DND-41 (cell line): ENCODE data around the gene TLR4.

Experiments
- ATAC-seq: fragments of 200-7000 bp; cut with Tn5 transposase; 3 replicates; pipeline ENCODE4 v1.9.1; 2021; ENCODE audit warnings: low read depth; ENCODE audit not compliant: insufficient read depth
- DNase-seq: peaks from one replicate; pipeline ENCODE4 v3.0.0-alpha.2; 2020
- H2AFZ ChIP-seq: 2 replicates; pipeline ENCODE4 v1.6.0; 2012; ENCODE audit warnings: low read depth, low read length
- H3K27ac ChIP-seq: 2 replicates; pipeline ENCODE4 v1.5.1; 2012; ENCODE audit warnings: low read length, inconsistent platforms
- H3K27me3 ChIP-seq: fragments of 200-600 bp; sonication (generic); 2 replicates; pipeline ENCODE4 v1.6.0; 2012; ENCODE audit warnings: low read length, mild to moderate bottlenecking, inconsistent platforms; ENCODE audit not compliant: insufficient read depth, poor library complexity
- H3K36me3 ChIP-seq: 2 replicates; pipeline ENCODE4 v1.5.1; 2012; ENCODE audit warnings: low read length, inconsistent platforms; ENCODE audit not compliant: insufficient read depth
- H3K4me1 ChIP-seq: 2 replicates; pipeline ENCODE4 v1.5.1; 2012; ENCODE audit warnings: mild to moderate bottlenecking, low read length; ENCODE audit not compliant: insufficient read depth
- H3K4me2 ChIP-seq: 2 replicates; pipeline ENCODE4 v1.6.0; 2012; ENCODE audit warnings: mild to moderate bottlenecking, moderate library complexity, low read length, inconsistent platforms; ENCODE audit not compliant: insufficient read depth
- H3K4me3 ChIP-seq, 2 experiments: fragments of 200-600 bp in 1 of 2; shearing (Covaris generic) in 1 of 2; 2 replicates each; pipeline ENCODE4 v1.5.1; 2012 to 2016; ENCODE audit warnings: inconsistent platforms in 2 of 2, low read length in 2 of 2, mild to moderate bottlenecking in 2 of 2, low read depth in 1 of 2, moderate library complexity in 1 of 2
- H3K79me2 ChIP-seq: 2 replicates; pipeline ENCODE4 v1.6.0; 2012; ENCODE audit warnings: low read length, inconsistent platforms; ENCODE audit not compliant: insufficient read depth
- H3K9ac ChIP-seq: 2 replicates; pipeline ENCODE4 v1.6.0; 2012; ENCODE audit warnings: low read depth, mild to moderate bottlenecking, inconsistent platforms, low read length, moderate library complexity
- H3K9me3 ChIP-seq: 2 replicates; pipeline ENCODE4 v1.5.1; 2012; ENCODE audit warnings: low read length, moderate library complexity, mild to moderate bottlenecking, inconsistent platforms; ENCODE audit not compliant: insufficient read depth, severe bottlenecking
- H4K20me1 ChIP-seq: 2 replicates; pipeline ENCODE4 v1.6.0; 2012; ENCODE audit warnings: low read length; ENCODE audit not compliant: insufficient read depth
- EZH2 ChIP-seq: IDR thresholded peaks from 3 replicates; pipeline ENCODE4 v1.6.1; 2012; ENCODE audit warnings: borderline replicate concordance, low read depth, mild to moderate bottlenecking, moderate library complexity, low read length, inconsistent platforms; ENCODE audit not compliant: severe bottlenecking
- TF ChIP-seq, protein P1 (sequence below): IDR thresholded peaks from 2 replicates; pipeline ENCODE4 v1.5.1; 2012; ENCODE audit warnings: borderline replicate concordance, low read length, moderate library complexity, mild to moderate bottlenecking; ENCODE audit not compliant: poor library complexity, severe bottlenecking; ENCODE audit errors: extremely low read depth

Gene TLR4

DNA sequence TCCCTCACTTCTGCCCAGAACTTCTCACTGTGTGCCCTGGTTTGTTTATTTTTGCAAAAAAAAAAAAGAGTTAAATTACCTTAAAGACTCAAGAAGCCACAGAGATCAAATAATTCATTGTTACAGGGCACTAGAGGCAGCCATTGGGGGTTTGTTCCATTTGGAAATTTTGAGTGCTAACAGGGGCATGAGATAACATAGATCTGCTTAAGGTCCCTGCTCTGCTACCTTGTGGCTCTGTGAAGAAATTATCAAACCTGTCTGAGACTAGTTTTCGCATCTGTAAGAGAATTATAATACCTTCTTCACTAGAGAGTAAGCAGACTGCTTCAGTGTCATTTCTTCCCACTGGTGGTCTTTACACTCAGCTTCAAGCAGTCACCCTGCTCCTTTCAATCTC, 394 bp downstream of the TLR4 start:
- no peak overlapping the region for H3K27ac ChIP-seq
- no peaks in the 10 kb centered on the region for H3K9me3 ChIP-seq
- ATAC-seq = no peak
- no peaks in the 10 kb centered on the region for H3K4me1 ChIP-seq
- H4K20me1 ChIP-seq = no peaks in the 10 kb centered on the region
- TF ChIP-seq, protein P1, sequence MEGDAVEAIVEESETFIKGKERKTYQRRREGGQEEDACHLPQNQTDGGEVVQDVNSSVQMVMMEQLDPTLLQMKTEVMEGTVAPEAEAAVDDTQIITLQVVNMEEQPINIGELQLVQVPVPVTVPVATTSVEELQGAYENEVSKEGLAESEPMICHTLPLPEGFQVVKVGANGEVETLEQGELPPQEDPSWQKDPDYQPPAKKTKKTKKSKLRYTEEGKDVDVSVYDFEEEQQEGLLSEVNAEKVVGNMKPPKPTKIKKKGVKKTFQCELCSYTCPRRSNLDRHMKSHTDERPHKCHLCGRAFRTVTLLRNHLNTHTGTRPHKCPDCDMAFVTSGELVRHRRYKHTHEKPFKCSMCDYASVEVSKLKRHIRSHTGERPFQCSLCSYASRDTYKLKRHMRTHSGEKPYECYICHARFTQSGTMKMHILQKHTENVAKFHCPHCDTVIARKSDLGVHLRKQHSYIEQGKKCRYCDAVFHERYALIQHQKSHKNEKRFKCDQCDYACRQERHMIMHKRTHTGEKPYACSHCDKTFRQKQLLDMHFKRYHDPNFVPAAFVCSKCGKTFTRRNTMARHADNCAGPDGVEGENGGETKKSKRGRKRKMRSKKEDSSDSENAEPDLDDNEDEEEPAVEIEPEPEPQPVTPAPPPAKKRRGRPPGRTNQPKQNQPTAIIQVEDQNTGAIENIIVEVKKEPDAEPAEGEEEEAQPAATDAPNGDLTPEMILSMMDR = no peak
- no peak for TF ChIP-seq EZH2
- H2AFZ ChIP-seq = no peak overlapping the region
- no peaks in the 10 kb centered on the region for H3K27me3 ChIP-seq
- no peak overlapping the region for H3K9ac ChIP-seq
- no peak overlapping the region for H3K4me2 ChIP-seq
- H3K79me2 ChIP-seq = no peaks in the 10 kb centered on the region
- H3K4me3 ChIP-seq = no peak overlapping the region
- no peaks in the 10 kb centered on the region for H3K36me3 ChIP-seq
- no peak for DNase-seq

DNA sequence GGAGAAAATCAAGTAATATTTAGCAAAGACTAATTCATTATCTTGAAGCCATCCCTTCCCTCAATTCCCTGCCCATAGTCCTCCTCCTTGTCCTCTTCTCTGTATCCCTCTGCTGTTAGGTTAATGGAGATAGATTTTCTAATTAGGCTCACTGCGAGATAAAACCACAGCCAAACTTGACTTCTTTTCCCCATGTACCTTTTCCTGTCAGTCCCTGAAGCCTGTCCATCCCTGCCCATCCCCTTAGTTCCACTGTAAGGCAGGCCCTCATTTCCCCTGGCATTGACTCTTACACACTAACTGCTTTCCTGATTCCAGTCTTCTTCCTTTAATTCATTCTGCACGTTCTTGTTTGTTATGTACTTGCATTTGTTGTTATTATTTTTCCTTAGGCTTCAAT, 1.2 kb downstream of the TLR4 start:
- Histone ChIP-seq H3K9me3 (no peaks in the 10 kb centered on the region), H3K27ac (no peak overlapping the region), H4K20me1 (no peaks in the 10 kb centered on the region), H3K79me2 (no peaks in the 10 kb centered on the region), H3K4me2 (no peak overlapping the region), H3K4me3 (no peak overlapping the region), H3K9ac (no peak overlapping the region), H3K36me3 (no peaks in the 10 kb centered on the region), H3K27me3 (no peaks in the 10 kb centered on the region), H3K4me1 (no peaks in the 10 kb centered on the region), H2AFZ (no peak overlapping the region)
- DNase-seq = no peak
- no peak for ATAC-seq
- TF ChIP-seq EZH2 = no peak
- TF ChIP-seq, protein P1 = no peak

DNA sequence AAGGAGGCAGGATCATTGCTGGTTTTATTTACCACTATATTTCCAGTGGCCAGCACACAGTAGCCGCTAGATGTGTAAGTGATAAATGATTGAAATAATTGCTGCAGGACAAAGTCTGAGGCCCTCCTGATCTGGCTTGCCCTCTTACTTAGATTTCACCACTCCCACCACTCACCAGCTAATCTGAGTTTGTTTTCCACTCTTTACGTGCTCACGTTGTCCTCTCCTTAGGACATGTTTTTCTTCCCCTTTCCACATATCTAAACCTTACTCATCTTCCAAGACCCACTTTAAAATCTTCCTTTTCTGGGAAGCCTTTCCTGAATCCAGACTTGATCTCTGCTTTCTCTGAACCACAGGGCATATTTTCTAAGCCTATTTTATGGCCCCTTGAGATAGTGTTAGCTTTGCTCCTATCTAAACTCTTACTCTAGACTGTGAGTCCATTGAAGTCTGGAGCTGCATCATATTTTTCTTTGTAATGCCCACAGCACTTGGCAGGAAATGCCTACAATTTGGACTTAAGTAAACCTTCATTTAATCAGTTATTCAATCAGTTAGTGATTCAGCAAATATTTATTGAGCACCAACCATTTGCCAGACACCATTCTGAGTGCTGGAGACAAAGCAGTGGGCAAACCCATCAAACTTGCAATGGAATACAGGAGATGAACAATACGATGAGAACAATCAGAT, 2.4 kb downstream of the TLR4 start:
- TF ChIP-seq, protein P1 = no peak
- no peak for TF ChIP-seq EZH2
- H3K4me2 ChIP-seq = no peak overlapping the region
- H3K79me2 ChIP-seq = no peaks in the 10 kb centered on the region
- no peak overlapping the region for H3K9ac ChIP-seq
- H3K27ac ChIP-seq = no peak overlapping the region
- H4K20me1 ChIP-seq = no peaks in the 10 kb centered on the region
- no peak overlapping the region for H2AFZ ChIP-seq
- ATAC-seq = no peak
- no peaks in the 10 kb centered on the region for H3K27me3 ChIP-seq
- H3K4me3 ChIP-seq = no peak overlapping the region
- no peak for DNase-seq
- H3K9me3 ChIP-seq = no peaks in the 10 kb centered on the region
- no peaks in the 10 kb centered on the region for H3K36me3 ChIP-seq
- H3K4me1 ChIP-seq = no peaks in the 10 kb centered on the region

DNA sequence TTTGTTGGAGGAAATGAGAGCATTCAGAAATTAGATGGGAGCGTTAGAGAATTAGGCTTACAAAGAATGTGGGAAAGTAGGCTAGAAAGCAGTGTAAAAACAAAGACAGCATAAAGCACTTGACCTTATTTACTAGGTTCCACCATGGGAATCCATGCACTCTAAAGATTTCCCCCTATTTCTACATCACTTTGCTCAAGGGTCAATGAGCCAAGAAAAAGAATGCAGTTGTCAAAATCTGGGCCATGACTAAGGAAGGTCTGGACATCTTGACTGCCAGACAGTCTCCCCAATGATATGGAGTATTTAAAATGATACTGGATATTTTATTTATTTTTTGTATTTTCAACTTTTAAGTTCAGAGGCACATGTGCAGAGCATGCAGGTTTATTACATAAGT, 3.4 kb downstream of the TLR4 start:
- no peak overlapping the region for H2AFZ ChIP-seq
- ATAC-seq (no peak), DNase-seq (no peak)
- H4K20me1 ChIP-seq = no peaks in the 10 kb centered on the region
- TF ChIP-seq, protein P1 = no peak
- no peak for TF ChIP-seq EZH2
- no peaks in the 10 kb centered on the region for H3K9me3 ChIP-seq
- H3K79me2 ChIP-seq = no peaks in the 10 kb centered on the region
- H3K4me3 ChIP-seq = no peak overlapping the region
- H3K9ac ChIP-seq = no peak overlapping the region
- H3K27ac ChIP-seq = no peak overlapping the region
- H3K27me3 ChIP-seq = no peaks in the 10 kb centered on the region
- no peaks in the 10 kb centered on the region for H3K36me3 ChIP-seq
- H3K4me1 ChIP-seq = no peaks in the 10 kb centered on the region
- no peak overlapping the region for H3K4me2 ChIP-seq
